ENCODE results near the gene GPR107. TPM values are rescaled to one million over a fixed set of nuclear protein-coding genes. Genes with fewer than 3 reads are reported as not detected.

The GPR107 gene
- total and polyA plus RNA-seq, 12 donors, result 8.9 to 45.9 (median 30.8) TPM

DNA sequence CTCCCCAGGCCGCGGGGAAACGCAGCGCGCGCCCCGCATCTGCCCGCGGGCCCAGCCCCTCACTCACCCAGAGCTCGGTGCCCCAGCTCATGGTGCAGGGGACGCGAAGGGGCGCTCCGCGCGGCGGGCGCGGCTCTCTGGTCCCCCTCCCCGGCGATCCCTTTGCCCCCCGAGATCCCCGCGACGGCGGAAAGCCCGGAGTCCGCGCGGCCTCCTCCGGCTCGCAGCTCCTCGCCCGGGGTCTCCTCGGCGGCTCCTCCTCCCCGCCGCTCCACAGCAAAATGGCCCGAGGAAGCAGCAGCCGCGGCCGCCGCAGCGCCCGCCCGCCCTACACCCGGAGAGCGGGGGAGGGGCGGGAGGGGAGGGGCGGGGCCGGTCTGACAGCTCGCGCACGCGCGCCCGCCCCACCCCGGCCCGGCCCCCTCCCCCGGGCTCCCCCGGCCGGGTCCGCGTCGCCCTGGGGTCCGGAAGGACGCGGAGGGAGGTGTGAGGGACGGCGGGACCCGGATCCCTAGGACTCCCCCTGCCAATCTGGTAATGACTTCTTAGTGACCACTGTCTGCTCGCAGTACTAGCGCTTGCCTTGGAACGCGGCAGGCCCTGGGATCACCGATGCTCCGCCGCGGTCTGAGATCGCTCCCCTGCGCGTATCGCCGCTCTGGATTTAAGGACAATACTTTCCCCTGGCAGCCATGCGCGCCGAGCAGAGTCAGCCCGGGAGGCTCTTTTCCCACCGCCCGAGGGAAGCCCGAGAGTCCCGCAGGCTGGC lies 10.6 kb upstream of the GPR107 start, which contains the start of gene FNBP1:
TSS of gene FNBP1 (minus strand) at position 305 of the 769 bp plus-strand sequence. CDS start at position 91, 214 bp downstream.
- peak within 1 kb of the TSS; percentile 37 to 95 (median 77) for H3K4me3 ChIP-seq
- WGBS, 4 donors, result 0 to 1% (median 0%) methylated on average over 2 to 91 of the region's 92 CpGs
- no peaks in the 10 kb centered on the region for H3K27me3 ChIP-seq
- H3K9me3 ChIP-seq (replicated peaks in 1 of 3), result no peaks in the 10 kb centered on the region
- no peaks in the 10 kb centered on the region for H3K36me3 ChIP-seq (replicated peaks in 1 of 2)
- intact Hi-C loops (cut with DNase I), result loop anchor here in 1 of 2 donors (5.0 kb wide), 1 partner anchor 156 kb away; no protein-coding TSS in a partner anchor
- peaks cover 10 to 41% of the 10 kb centered on the region in 2 donors for H3K4me1 ChIP-seq (replicated peaks in 1 of 2)
- DNase-seq, result peak; percentile 76 to 87 (median 82)
- H3K27ac ChIP-seq, result peak within 1 kb of the TSS; percentile 57 to 96 (median 89)
- TF ChIP-seq, protein P1, sequence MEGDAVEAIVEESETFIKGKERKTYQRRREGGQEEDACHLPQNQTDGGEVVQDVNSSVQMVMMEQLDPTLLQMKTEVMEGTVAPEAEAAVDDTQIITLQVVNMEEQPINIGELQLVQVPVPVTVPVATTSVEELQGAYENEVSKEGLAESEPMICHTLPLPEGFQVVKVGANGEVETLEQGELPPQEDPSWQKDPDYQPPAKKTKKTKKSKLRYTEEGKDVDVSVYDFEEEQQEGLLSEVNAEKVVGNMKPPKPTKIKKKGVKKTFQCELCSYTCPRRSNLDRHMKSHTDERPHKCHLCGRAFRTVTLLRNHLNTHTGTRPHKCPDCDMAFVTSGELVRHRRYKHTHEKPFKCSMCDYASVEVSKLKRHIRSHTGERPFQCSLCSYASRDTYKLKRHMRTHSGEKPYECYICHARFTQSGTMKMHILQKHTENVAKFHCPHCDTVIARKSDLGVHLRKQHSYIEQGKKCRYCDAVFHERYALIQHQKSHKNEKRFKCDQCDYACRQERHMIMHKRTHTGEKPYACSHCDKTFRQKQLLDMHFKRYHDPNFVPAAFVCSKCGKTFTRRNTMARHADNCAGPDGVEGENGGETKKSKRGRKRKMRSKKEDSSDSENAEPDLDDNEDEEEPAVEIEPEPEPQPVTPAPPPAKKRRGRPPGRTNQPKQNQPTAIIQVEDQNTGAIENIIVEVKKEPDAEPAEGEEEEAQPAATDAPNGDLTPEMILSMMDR (IDR thresholded peaks at IDR 0.05), result peak in 2 of 6 experiments; percentile 17 to 21
- peak; percentile 66 to 75 for TF ChIP-seq POLR2A (IDR thresholded peaks at IDR 0.05)

DNA sequence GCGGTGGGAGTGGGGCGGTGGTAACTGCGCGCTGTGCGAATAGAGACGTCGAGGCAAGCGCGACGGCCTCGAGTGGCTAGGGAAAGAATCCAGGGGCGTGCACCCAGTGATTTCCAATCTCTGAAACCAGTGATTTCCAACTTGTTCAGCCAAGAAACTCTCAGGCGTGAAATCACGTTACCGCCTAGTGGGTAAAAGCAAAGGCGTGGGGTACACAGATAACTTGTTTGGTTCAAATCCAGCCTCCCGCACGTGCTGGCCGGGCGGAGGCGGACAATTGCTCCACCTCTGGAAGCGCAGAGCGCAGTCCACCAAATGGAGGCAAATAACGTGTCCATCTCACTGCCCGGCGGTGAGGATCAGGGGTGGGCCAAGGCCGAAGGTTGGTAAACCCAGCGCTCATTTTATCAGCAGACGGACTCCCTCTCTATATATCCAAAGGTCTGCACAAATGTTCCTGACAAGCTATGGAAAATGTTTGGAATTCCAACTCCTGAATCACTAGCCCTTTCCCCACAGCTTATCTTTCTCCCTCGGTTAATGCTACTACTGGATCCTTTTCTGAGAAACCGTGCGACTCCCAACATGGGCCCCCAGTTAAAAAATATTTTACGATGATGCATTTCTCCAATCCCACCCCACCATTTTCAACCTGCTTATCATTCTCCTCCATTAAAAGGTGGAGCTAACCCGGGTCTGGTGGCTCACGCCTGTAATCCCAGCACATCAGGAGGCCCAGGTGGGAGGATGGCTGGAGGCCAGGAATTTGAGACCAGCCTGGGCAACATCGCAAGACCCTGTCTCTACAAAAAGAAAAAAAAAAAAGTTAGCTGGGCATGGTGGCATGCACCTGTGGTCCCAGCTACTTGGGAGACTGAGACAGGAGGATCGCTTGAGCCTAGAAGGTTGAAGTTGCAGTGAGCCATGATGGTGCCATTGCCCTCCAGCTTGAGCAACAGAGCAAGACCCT lies 9.8 kb upstream of the GPR107 start:
- peak overlapping the region; percentile 57 to 96 (median 89) for H3K27ac ChIP-seq
- no peaks in the 10 kb centered on the region for H3K36me3 ChIP-seq (replicated peaks in 1 of 2)
- no peak for TF ChIP-seq POLR2A (IDR thresholded peaks at IDR 0.05)
- TF ChIP-seq, protein P1 (IDR thresholded peaks at IDR 0.05), result no peak
- peak overlapping the region in 3 of 4 donors; percentile 71 to 95 (median 77) for H3K4me3 ChIP-seq
- intact Hi-C loops (cut with DNase I), result loop anchor here in 1 of 2 donors (5.0 kb wide), 1 partner anchor 157 kb away; no protein-coding TSS in a partner anchor
- 21 to 31% (median 28%) methylated on average over 23 to 37 of the region's 37 CpGs for WGBS, 4 donors
- peak; percentile 45 to 71 (median 57) for DNase-seq
- H3K27me3 ChIP-seq, result no peaks in the 10 kb centered on the region
- H3K9me3 ChIP-seq (replicated peaks in 1 of 3), result no peaks in the 10 kb centered on the region
- peaks cover 10 to 38% of the 10 kb centered on the region in 2 donors for H3K4me1 ChIP-seq (replicated peaks in 1 of 2)

DNA sequence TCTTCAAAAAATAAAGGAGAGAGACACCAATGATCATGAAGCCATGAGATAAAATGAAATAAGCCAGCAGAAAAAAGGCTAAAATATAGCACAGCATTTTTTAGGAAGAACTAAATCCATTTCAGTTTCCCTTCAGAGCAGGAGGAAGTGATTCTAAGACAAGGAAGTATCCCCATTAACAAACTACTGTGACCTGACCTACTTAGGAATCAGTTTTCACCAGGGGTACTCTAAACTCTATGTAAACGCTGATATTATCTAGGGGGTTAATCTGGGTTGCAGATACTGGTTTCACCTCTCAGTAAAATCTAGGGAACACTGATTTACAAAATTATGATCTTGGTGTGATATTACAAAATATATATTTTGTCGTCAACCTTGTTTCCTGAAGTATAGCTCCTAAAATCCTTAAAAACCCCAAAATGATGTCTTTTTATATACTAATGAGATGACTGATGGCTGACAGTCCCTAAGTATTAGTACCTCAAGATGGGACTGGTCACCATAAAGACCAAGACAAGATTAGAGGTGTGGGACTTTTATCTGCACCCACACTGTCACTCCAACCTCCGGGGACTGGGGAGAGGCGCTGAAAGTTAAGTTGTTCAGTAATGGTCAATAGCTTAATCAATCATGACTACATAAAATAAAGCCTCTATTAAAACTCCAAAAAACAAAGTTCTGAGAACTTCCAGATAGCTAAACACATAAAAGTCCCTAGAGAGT lies 7.8 kb upstream of the GPR107 start:
- intact Hi-C loops (cut with DNase I), result no loop called here
- Histone ChIP-seq H3K27ac (peak overlapping the region in 3 of 5 donors; percentile 9 to 88 (median 57)), H3K9me3 (replicated peaks in 1 of 3) (no peaks in the 10 kb centered on the region), H3K27me3 (no peaks in the 10 kb centered on the region), H3K4me1 (replicated peaks in 1 of 2) (peaks cover 10 to 37% of the 10 kb centered on the region in 2 donors), H3K36me3 (replicated peaks in 1 of 2) (no peaks in the 10 kb centered on the region), H3K4me3 (no peak overlapping the region)
- WGBS, 4 donors, result 72 to 78% (median 73%) methylated on average over 4 of the region's 4 CpGs
- TF ChIP-seq, protein P1 (IDR thresholded peaks at IDR 0.05), result no peak
- TF ChIP-seq POLR2A (IDR thresholded peaks at IDR 0.05), result no peak
- DNase-seq, result no peak
